Measurements from ENCODE around the gene OSBP. TPM values are rescaled to one million over a fixed set of nuclear protein-coding genes. Genes with fewer than 3 reads are reported as not detected.
"Not testable (repeated sequence)": the region's sequence is repeated elsewhere in the genome, so short reads cannot be mapped to it uniquely, and the experiment has no call there.

OSBP gene
- total RNA-seq, 4 donors from 2014 or later, result 19.4 to 28.8 (median 23.3) TPM

GRCh38 chr11:59551659-59552521 is 63.7 kb downstream of the OSBP start:
- 19 to 25% methylated on average over 23 to 27 of the region's 30 CpGs for WGBS, 2 donors
- no peak for TF ChIP-seq POLR2A (IDR thresholded peaks at IDR 0.05)
- no peak for TF ChIP-seq CTCF (IDR thresholded peaks at IDR 0.05)
- DNase-seq, result no peak

GRCh38 chr11:59550842-59551658 is 64.5 kb downstream of the OSBP start:
- intact Hi-C loops (cut with DNase I), result no loop called here
- TF ChIP-seq POLR2A (IDR thresholded peaks at IDR 0.05) (no peak), CTCF (IDR thresholded peaks at IDR 0.05) (peak in 1 of 6 experiments; percentile 3)
- peak overlapping the region; percentile 37 to 76 (median 54) for H3K4me3 ChIP-seq
- no peaks in the 10 kb centered on the region for H3K27me3 ChIP-seq
- DNase-seq, result no peak
- no peaks in the 10 kb centered on the region for H3K9me3 ChIP-seq
- peak overlapping the region; percentile 80 to 90 (median 89) for H3K27ac ChIP-seq
- peaks cover 0 to 39% (median 0%) of the 10 kb centered on the region in 3 donors for H3K4me1 ChIP-seq
- H3K36me3 ChIP-seq, result no peaks in the 10 kb centered on the region
- WGBS, 2 donors, result 0 to 1% methylated on average over 33 to 34 of the region's 34 CpGs

More at GRCh38 chr11:59551659-59552521, 63.7 kb downstream of the OSBP start:
- no peaks in the 10 kb centered on the region for H3K36me3 ChIP-seq
- no peaks in the 10 kb centered on the region for H3K27me3 ChIP-seq
- peak overlapping the region; percentile 80 to 90 (median 89) for H3K27ac ChIP-seq
- H3K4me1 ChIP-seq, result peaks cover 0 to 48% (median 0%) of the 10 kb centered on the region in 3 donors
- H3K4me3 ChIP-seq, result peak overlapping the region; percentile 37 to 76 (median 54)
- no peaks in the 10 kb centered on the region for H3K9me3 ChIP-seq
- intact Hi-C loops (cut with DNase I), result no loop called here

GRCh38 chr11:59550368-59550841 is 65.2 kb downstream of the OSBP start:
- TF ChIP-seq POLR2A (IDR thresholded peaks at IDR 0.05) (no peak), CTCF (IDR thresholded peaks at IDR 0.05) (peak in 4 of 6 experiments; percentile 7 to 63 (median 49))
- Histone ChIP-seq H3K36me3 (no peaks in the 10 kb centered on the region), H3K27me3 (no peaks in the 10 kb centered on the region), H3K4me1 (peaks cover 0 to 33% (median 0%) of the 10 kb centered on the region in 3 donors), H3K4me3 (peak overlapping the region; percentile 37 to 76 (median 54)), H3K9me3 (no peaks in the 10 kb centered on the region), H3K27ac (peak overlapping the region; percentile 80 to 90 (median 89))
- WGBS, 2 donors, result 1% methylated on average over 23 to 28 of the region's 31 CpGs
- DNase-seq, result no peak
- intact Hi-C loops (cut with DNase I), result no loop called here

GRCh38 chr11:59548309-59548656 is 67.3 kb downstream of the OSBP start:
- H3K27me3 ChIP-seq, result no peaks in the 10 kb centered on the region
- DNase-seq, result no peak
- H3K9me3 ChIP-seq, result no peaks in the 10 kb centered on the region
- H3K36me3 ChIP-seq, result no peaks in the 10 kb centered on the region
- H3K4me3 ChIP-seq, result no peak overlapping the region
- H3K4me1 ChIP-seq, result peaks cover 0 to 33% (median 0%) of the 10 kb centered on the region in 3 donors
- TF ChIP-seq POLR2A (IDR thresholded peaks at IDR 0.05) (no peak), CTCF (IDR thresholded peaks at IDR 0.05) (no peak)
- WGBS, 2 donors, result 90 to 98% methylated on average over 5 of the region's 5 CpGs
- H3K27ac ChIP-seq, result no peak overlapping the region
- intact Hi-C loops (cut with DNase I), result no loop called here

- H3K36me3 ChIP-seq; DNase-seq; H3K4me3 ChIP-seq; H3K9me3 ChIP-seq; intact Hi-C loops (cut with DNase I); H3K27ac ChIP-seq; H3K27me3 ChIP-seq: not testable (repeated sequence)
- H3K4me1 ChIP-seq, result peaks cover 0 to 33% (median 0%) of the 10 kb centered on the region in 3 donors
- 66 to 87% methylated on average over 4 to 5 of the region's 5 CpGs for WGBS, 2 donors
Measured at GRCh38 chr11:59547605-59548308, 67.8 kb downstream of the OSBP start.

All from esophagus squamous epithelium (tissue), 5 donors.